Esophagus squamous epithelium (tissue), 4 donors: Measurements from ENCODE around the gene SYT2.
"Not testable (repeated sequence)": the region's sequence is repeated elsewhere in the genome, so short reads cannot be mapped to it uniquely, and the experiment has no call there.

Experiments
- CTCF ChIP-seq, 6 experiments: fragments of 450-650 bp in 4 of 6; fragments of 200-600 bp in 2 of 6; sonication (generic) in 2 of 6; IDR thresholded peaks; one replicate each; pipeline ENCODE4 v1.5.1; 2016 to 2019; ENCODE audit warnings: antibody characterized with exemption in 6 of 6, mild to moderate bottlenecking in 4 of 6, moderate library complexity in 4 of 6
- POLR2A ChIP-seq, 4 donors: fragments of 450-650 bp; IDR thresholded peaks; one replicate each; pipeline ENCODE4 v1.6.1; 2017; ENCODE audit warnings: antibody characterized with exemption in 4 of 4, mild to moderate bottlenecking in 4 of 4, moderate library complexity in 3 of 4

- TF ChIP-seq POLR2A, CTCF (IDR thresholded peaks at IDR 0.05): not testable (repeated sequence)
These were observed 95.7 kb downstream of the SYT2 start for GRCh38 chr1:202614363-202615207.
